Left renal pelvis (tissue), 4 donors: ENCODE results near the gene MSRB2. TPM values are rescaled to one million over a fixed set of nuclear protein-coding genes. Genes with fewer than 3 reads are reported as not detected.

Source experiments
- DNase-seq, 4 donors: peaks; one replicate each; pipeline ENCODE4 v3.0.0-alpha.2; 2013; ENCODE audit warnings: low read depth in 4 of 4, low spot score in 3 of 4
- polyA plus RNA-seq, 4 donors: library from polyadenylated mRNA; unstranded; fragments of 120-200 nt; gene quantifications; one replicate each; pipeline ENCODE4 v1.2.1, GENCODE V29; 2013; ENCODE audit not compliant: insufficient read length in 4 of 4

The MSRB2 gene
- polyA plus RNA-seq, 4 donors = 34.4 to 47.6 (median 45.8) TPM

- DNase-seq = no peak
These were observed 11.1 kb downstream of the MSRB2 start for GRCh38 chr10:23106331-23107072.

DNA sequence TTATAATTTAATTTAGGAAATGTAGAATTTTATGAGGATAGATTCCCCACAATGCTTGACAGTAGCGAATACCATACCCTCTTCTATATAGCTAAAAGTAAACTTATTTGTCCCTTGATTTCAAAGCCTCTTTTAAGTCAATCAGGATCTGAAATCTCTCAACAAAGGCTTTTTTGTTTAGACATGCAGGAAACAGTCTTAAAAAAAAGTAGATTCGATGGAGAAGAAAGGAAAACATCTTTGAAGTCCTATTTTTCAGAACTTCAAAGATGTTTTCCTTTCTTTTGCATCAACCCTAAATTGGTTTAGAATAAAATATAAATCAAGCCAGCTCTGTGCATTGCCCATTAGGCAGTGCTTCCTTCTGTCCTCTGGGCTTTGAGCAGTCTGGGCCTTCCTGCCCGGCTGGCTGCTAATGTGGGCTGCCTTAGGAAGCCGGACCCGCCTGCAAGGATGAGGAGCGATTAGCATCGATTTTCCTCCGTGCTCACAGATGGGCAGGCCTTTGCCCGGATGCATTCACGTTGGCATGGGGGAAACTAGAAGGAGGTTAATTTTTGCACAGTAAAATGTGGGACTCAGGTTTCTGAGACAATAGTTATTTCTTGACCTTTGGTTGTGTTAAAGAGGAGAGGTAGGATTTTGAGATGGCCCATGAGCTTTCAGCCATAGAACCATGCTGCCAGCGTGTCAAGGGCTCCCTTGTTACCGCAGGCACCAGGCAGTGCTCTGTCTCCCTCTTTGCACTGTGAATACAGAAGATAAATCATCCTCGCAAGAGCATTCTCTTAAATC, 15.5 kb downstream of the MSRB2 start:
- DNase-seq = no peak

GRCh38 chr10:23111517-23112286, 16.3 kb downstream of the MSRB2 start:
- DNase-seq = no peak

DNA sequence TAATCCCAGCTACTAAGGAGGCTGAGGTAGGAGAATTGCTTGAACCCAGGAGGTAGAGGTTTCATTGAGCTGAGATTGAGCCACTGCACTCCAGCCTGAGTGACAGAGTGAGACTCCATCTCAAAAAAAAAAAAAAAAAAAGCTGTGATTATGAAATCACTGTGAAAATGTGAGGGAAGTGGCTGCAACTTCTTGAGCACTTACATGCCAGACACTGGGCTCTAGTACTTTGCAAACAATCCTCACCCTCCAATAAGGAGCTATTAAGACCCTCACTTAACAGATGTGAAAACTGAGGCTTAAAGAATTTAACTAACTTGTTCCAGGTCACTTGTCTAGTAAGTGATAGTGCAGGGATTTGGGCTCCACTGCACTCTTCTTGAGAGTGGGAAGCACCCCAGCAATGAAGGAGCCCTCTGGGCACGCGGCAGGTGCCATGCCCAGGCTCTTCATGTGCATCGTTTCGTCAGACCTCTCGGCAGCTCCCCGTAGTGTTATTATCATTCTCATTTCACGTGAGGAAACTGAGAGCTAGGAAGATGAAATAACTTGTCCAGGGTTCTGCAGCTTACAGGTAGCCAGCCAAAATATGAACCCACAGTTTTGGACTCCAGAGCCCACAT, 19.0 kb downstream of the MSRB2 start:
- no peak for DNase-seq

DNA sequence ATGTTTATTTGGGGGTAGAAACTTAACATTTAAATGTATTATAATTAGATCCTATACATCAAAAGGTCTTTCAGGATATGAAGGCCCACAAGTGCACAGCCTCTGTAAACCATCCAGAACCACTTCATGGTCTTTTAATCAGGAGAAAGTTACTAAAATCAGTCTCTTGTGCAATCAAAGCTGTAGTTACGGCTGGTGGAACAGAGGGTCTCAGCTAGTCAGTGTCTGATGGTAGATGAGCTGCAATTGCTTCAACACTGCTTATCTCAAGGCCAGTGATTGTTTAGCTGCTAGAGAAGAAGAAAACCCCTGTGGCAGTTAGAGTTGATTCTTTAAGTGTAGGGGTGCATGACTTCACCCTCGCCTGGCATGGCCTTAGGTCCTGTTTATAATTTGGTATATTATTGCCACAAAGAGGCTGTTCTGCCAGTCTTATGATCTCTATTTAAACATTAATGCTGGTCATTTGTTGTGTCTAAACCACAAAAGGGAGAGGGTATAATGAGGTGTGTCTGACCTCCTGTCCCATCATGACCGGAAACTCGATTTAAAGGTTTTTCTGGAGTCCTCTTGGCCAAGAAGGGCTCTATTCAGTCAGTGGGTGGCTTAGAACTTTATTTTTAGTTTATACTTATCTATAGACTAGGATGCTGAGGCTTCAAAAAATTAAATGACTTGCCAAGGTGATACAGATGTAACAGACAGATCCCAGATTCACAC, 21.3 kb downstream of the MSRB2 start:
- DNase-seq = no peak

- no peak for DNase-seq
These were observed 24.9 kb downstream of the MSRB2 start for GRCh38 chr10:23120001-23120934.

GRCh38 chr10:23121135-23121534, 25.8 kb downstream of the MSRB2 start:
- DNase-seq = no peak

DNA sequence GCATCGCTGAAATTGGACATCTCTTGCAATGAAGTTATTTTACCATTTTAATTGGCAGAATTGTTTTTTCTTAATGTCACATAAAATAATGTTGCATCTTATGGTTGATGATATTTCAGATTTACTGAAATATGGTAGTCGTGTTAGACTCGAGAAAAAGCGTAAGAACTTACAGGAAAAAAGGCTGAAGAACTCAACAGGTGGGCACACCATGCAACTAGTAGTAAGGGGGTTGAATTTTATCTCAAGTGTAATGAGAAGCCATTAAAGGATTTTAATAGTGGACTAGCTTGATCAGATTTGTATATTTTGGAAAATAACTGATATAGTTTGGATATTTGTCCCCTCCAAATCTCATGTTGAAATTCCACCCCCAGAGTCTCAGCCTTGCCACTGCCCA, 41.1 kb downstream of the MSRB2 start:
- no peak for DNase-seq

DNA sequence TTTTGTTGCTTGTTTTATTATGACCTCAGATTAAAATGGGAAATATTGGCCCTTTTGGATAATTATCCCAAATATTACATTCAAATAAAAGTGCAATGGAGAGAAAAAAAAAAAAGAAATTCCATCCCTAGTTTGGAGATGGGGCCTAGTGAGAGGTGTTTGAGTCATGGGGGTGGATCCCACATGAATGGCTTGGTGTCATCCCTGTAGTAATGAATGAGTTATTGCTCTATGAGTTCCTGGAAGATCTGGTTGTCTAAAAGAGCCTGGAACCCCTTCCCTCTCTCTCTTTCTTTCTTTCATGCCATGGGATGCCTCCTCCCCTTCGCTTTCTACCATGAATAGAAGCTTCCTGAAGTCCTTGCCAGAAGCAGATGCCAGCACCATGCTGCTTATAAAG, 44.3 kb downstream of the MSRB2 start:
- no peak for DNase-seq

DNA sequence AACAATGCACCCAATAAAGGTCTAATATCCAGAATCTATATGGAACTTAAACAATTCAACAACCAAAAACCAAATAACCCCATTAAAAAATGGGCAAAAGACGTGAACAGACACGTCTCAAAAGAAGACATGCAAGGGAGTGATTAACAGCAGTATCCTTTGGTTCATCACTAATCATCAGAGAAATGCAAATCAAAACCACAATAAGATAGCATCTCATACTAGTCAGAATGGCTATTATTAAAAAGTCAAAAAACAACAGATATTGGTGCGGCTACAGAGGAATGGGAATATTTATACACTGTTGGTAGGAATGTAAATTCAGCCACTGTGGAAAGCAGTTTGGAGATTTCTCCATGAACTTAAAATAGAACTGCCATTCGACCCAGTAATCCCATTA, 46.6 kb downstream of the MSRB2 start:
- no peak for DNase-seq

DNA sequence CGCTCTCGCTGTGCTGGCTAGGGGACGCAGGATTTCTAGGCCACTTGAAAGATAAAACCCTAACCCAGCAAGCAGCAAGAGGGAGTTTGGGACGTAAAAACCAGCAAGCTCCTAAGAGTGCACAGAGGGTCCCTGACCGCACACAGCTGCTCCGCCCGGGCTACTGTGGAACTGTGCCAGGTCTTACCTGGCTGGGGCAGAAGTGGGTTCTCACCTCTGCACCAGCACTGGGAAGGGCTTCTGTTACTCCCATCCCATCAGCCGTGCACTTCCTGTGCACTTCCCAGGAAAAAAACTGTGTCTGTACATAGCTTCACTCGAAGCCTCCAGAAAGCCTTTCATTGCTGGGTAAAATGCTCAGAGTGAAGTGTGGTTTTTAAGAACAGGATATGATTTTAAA, 50.9 kb downstream of the MSRB2 start:
- DNase-seq = no peak

- no peak for DNase-seq
These were observed 51.7 kb downstream of the MSRB2 start for GRCh38 chr10:23147035-23147434.

- DNase-seq = no peak
These were observed 52.8 kb downstream of the MSRB2 start for GRCh38 chr10:23148214-23148613.

GRCh38 chr10:23150091-23150490, 54.7 kb downstream of the MSRB2 start:
- no peak for DNase-seq

- DNase-seq = no peak
These were observed 55.2 kb downstream of the MSRB2 start for GRCh38 chr10:23150610-23151009.

DNA sequence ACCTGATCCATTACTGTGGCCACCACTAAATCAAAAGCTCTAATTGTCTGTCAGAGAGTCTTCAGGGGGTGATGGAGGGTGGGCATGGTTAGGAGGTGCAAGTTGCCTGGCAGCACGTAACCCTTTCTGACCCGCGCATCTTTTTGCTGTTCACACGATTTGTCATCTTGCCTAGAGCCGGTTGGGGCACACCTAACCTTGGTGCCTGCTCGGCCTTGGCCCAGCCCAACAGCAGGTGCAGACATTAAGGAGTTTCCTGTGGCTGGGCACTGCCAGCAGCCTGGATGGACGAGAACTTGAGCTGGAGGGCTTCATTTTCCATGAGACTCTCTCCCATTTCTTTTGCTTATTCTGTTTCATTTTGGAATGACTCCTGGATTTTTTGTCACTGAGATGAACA, 55.7 kb downstream of the MSRB2 start:
- no peak for DNase-seq

DNA sequence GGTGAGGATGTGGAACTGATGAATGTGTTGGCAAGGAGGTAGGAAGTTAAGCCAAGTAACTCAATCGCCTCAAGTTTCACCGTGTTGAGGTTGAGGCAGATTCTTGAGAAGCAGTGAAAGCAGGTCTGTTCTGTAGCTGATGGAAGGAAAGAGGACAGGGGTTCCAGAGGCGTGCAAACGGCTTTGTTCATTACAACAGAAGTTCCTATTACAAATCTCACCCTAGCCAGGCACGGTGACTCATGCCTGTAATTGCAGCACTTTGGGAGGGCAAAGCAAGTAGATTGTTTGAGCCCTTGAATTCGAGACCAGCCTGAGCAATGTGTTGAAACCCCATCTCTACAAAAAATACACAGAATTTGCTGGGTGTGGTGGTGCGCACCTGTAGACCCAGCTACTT, 59.8 kb downstream of the MSRB2 start:
- no peak for DNase-seq

GRCh38 chr10:23156447-23157150, 61.2 kb downstream of the MSRB2 start:
- DNase-seq = no peak
